IMR-90 (cell line): ENCODE measurements around the gene HS3ST6. TPM values are rescaled to one million over a fixed set of nuclear protein-coding genes. Genes with fewer than 3 reads are reported as not detected.

Experiments used
- ATAC-seq: fragments of 200-7000 bp; cut with Tn5 transposase; 2 replicates; pipeline ENCODE4 v1.9.1; 2020; ENCODE audit warnings: low read depth, mild to moderate bottlenecking, moderate library complexity
- BruUV-seq: library from RNA; stranded (reverse); fragments of 400-500 nt; replicated peaks from 2 replicates; lab custom pipeline; 2021; lab: Mats Ljungman, UMichigan
- CTCF ChIA-PET: fragments of 300-600 bp; formaldehyde crosslinking; extraction: SDS; loops from one replicate; lab custom pipeline; 2021; ENCODE audit warnings: antibody characterized with exemption; lab: Yijun Ruan, JAX
- POLR2A ChIA-PET: fragments of 300-600 bp; sonication (Branson Sonifier 250); formaldehyde crosslinking; loops from one replicate; lab custom pipeline; 2022; ENCODE audit warnings: antibody characterized with exemption; ENCODE audit not compliant: unreplicated experiment; lab: Charles Lee
- DNase-seq: peaks from one replicate; pipeline ENCODE4 v3.0.0; 2013
- H2AFZ ChIP-seq: replicated peaks from 2 replicates; pipeline ENCODE3; 2013; ENCODE audit warnings: low read length, mild to moderate bottlenecking; ENCODE audit not compliant: poor library complexity
- H2AK5ac ChIP-seq: 2 replicates; pipeline ENCODE4 v1.6.1; 2013; ENCODE audit warnings: low read depth, low read length, inconsistent platforms
- H2AK9ac ChIP-seq: replicated peaks from 2 replicates; pipeline ENCODE3; 2013; ENCODE audit warnings: mild to moderate bottlenecking, low read depth, low read length, moderate library complexity; ENCODE audit not compliant: poor library complexity
- H2BK120ac ChIP-seq: 2 replicates; pipeline ENCODE4 v1.6.1; 2013; ENCODE audit warnings: low read depth, low read length, inconsistent platforms
- H2BK15ac ChIP-seq: 3 replicates; pipeline ENCODE4 v1.6.1; 2013; ENCODE audit warnings: low read depth, low read length, inconsistent platforms
- H2BK20ac ChIP-seq: 2 replicates; pipeline ENCODE4 v1.6.1; 2013; ENCODE audit warnings: low read depth, mild to moderate bottlenecking, inconsistent platforms, low read length, moderate library complexity
- H2BK5ac ChIP-seq: 2 replicates; pipeline ENCODE4 v1.6.1; 2013; ENCODE audit warnings: mild to moderate bottlenecking, low read depth, low read length, inconsistent platforms; ENCODE audit not compliant: poor library complexity, severe bottlenecking
- H3K14ac ChIP-seq: replicated peaks from 2 replicates; pipeline ENCODE4 v1.6.1; 2013; ENCODE audit warnings: low read depth, low read length, inconsistent platforms
- H3K18ac ChIP-seq: 2 replicates; pipeline ENCODE4 v1.6.1; 2013; ENCODE audit warnings: low read depth, low read length, control low read depth
- H3K23ac ChIP-seq: 2 replicates; pipeline ENCODE4 v1.6.1; 2013; ENCODE audit warnings: low read depth, low read length, inconsistent platforms
- H3K27ac ChIP-seq: 2 replicates; pipeline ENCODE4 v1.5.1; 2013; ENCODE audit warnings: mild to moderate bottlenecking, control low read depth, low read length; ENCODE audit not compliant: insufficient read depth
- H3K27me3 ChIP-seq: 2 replicates; pipeline ENCODE4 v1.6.1; 2013; ENCODE audit warnings: low read length; ENCODE audit not compliant: control insufficient read depth, insufficient read depth
- H3K36me3 ChIP-seq: 2 replicates; pipeline ENCODE4 v1.6.1; 2013; ENCODE audit warnings: low read length, mixed read lengths; ENCODE audit not compliant: control insufficient read depth, insufficient read depth
- H3K4ac ChIP-seq: 2 replicates; pipeline ENCODE4 v1.6.1; 2013; ENCODE audit warnings: low read depth, low read length, inconsistent platforms
- H3K4me1 ChIP-seq: 2 replicates; pipeline ENCODE4 v1.6.1; 2013; ENCODE audit warnings: low read length, mixed read lengths; ENCODE audit not compliant: control insufficient read depth, insufficient read depth
- H3K4me2 ChIP-seq: 2 replicates; pipeline ENCODE4 v1.6.1; 2013; ENCODE audit warnings: low read depth, mild to moderate bottlenecking, control low read depth, low read length, moderate library complexity
- H3K4me3 ChIP-seq: 2 replicates; pipeline ENCODE4 v1.5.1; 2013; ENCODE audit warnings: low read depth, mild to moderate bottlenecking, control low read depth, low read length, moderate library complexity; ENCODE audit not compliant: insufficient read depth
- H3K56ac ChIP-seq: 2 replicates; pipeline ENCODE4 v1.6.1; 2013; ENCODE audit warnings: low read length, inconsistent platforms; ENCODE audit not compliant: insufficient read depth; ENCODE audit errors: extremely low read depth
- H3K79me1 ChIP-seq, 2 experiments: 2 replicates each; pipeline ENCODE4 v1.6.1; 2013; ENCODE audit warnings: low read length in 2 of 2, inconsistent platforms in 1 of 2, low read depth in 1 of 2
- H3K9ac ChIP-seq: 2 replicates; pipeline ENCODE4 v1.6.1; 2013; ENCODE audit warnings: low read depth, low read length, control low read depth
- H3K9me1 ChIP-seq: 2 replicates; pipeline ENCODE4 v1.6.1; 2013; ENCODE audit warnings: low read length, inconsistent platforms; ENCODE audit not compliant: insufficient read depth
- H3K9me3 ChIP-seq: 2 replicates; pipeline ENCODE4 v1.6.1; 2013; ENCODE audit warnings: low read length; ENCODE audit not compliant: control insufficient read depth, insufficient read depth
- H4K20me1 ChIP-seq: 2 replicates; pipeline ENCODE4 v1.6.1; 2013; ENCODE audit warnings: low read length, inconsistent platforms; ENCODE audit not compliant: insufficient read depth
- H4K5ac ChIP-seq: 2 replicates; pipeline ENCODE4 v1.6.1; 2013; ENCODE audit warnings: mild to moderate bottlenecking, low read depth, low read length, control low read depth
- H4K8ac ChIP-seq, 2 experiments: 2 replicates each; pipeline ENCODE4 v1.6.1; 2013; ENCODE audit warnings: low read depth in 2 of 2, low read length in 2 of 2, control low read depth in 1 of 2, inconsistent platforms in 1 of 2
- H4K91ac ChIP-seq: 2 replicates; pipeline ENCODE4 v1.6.1; 2013; ENCODE audit warnings: low read depth, low read length, inconsistent platforms; ENCODE audit not compliant: insufficient read depth
- CEBPB ChIP-seq: IDR thresholded peaks from 2 replicates; pipeline ENCODE4 v1.6.1; 2012; ENCODE audit warnings: low read depth, low read length, improper control_type of control experiment
- MAFK ChIP-seq: IDR thresholded peaks from 2 replicates; pipeline ENCODE4 v1.6.1; 2012; ENCODE audit warnings: low read depth, low read length, improper control_type of control experiment
- MXI1 ChIP-seq: IDR thresholded peaks from 2 replicates; pipeline ENCODE4 v1.6.1; 2012; ENCODE audit warnings: low read depth, mild to moderate bottlenecking, low read length, moderate library complexity, borderline replicate concordance
- NFE2L2 ChIP-seq: fragments of 150-350 bp; IDR thresholded peaks from 2 replicates; pipeline ENCODE4 v1.6.1; 2016; ENCODE audit warnings: low read depth, mild to moderate bottlenecking, low read length
- SMC3 ChIP-seq: fragments of 150-350 bp; IDR thresholded peaks from 2 replicates; pipeline ENCODE4 v1.6.1; 2016; ENCODE audit warnings: low read depth, mild to moderate bottlenecking, antibody characterized with exemption, low read length, moderate library complexity
- WGBS, 2 experiments: methylation state at CpG; one replicate each; pipeline versions ENCODE4 v1.1.5 to v1.1.7; 2013; ENCODE audit warnings: missing lambda C conversion rate in 2 of 2; ENCODE audit not compliant: insufficient read length in 1 of 2; ENCODE audit errors: extremely low coverage in 2 of 2; 5-methylcytosine and 5-hydroxymethylcytosine counted together
- dilution Hi-C: fragments of 300-500 bp; cut with HindIII; formaldehyde crosslinking; loops from one replicate; pipeline ENCODE4 v1.14.3; 2018; ENCODE audit warnings: low sequenced_read_pairs; ENCODE audit not compliant: unreplicated experiment
- in situ Hi-C: fragments of 300-500 bp; cut with MboI; formaldehyde crosslinking; loops from 3 replicates; pipeline ENCODE4 v1.14.3; 2019; ENCODE audit warnings: low sequenced_read_pairs, inconsistent platforms, mixed read lengths
- intact Hi-C: fragments of 100-400 bp; cut with micrococcal nuclease; formaldehyde crosslinking; loops from 2 replicates; pipeline ENCODE4 v1.10.0; 2022
- polyA plus RNA-seq, 3 experiments: library from polyadenylated mRNA; depleted of rRNA; stranded (reverse); fragments of >200 nt; gene quantifications; 2 replicates each; pipeline ENCODE4 v1.2.3, GENCODE V29; 2012; ENCODE audit warnings: low replicate concordance in 1 of 3
- total RNA-seq: library from RNA; depleted of rRNA; stranded (reverse); fragments of >200 nt; gene quantifications from 2 replicates; pipeline ENCODE4 v1.2.3, GENCODE V29; 2012
- TF ChIP-seq, protein P1 (sequence below): fragments of 150-350 bp; IDR thresholded peaks from 2 replicates; pipeline ENCODE4 v1.6.1; 2016; ENCODE audit warnings: low read depth, mild to moderate bottlenecking, low read length, moderate library complexity, borderline replicate concordance
- TF ChIP-seq, protein P2 (sequence below): fragments of 150-350 bp; IDR thresholded peaks from 2 replicates; pipeline ENCODE4 v1.6.1; 2017; ENCODE audit warnings: mild to moderate bottlenecking, antibody characterized with exemption, low read length, low read depth

The HS3ST6 gene
- total and polyA plus RNA-seq, 2 of the 4 experiments (the other 2 are of a cell fraction): not detected

DNA sequence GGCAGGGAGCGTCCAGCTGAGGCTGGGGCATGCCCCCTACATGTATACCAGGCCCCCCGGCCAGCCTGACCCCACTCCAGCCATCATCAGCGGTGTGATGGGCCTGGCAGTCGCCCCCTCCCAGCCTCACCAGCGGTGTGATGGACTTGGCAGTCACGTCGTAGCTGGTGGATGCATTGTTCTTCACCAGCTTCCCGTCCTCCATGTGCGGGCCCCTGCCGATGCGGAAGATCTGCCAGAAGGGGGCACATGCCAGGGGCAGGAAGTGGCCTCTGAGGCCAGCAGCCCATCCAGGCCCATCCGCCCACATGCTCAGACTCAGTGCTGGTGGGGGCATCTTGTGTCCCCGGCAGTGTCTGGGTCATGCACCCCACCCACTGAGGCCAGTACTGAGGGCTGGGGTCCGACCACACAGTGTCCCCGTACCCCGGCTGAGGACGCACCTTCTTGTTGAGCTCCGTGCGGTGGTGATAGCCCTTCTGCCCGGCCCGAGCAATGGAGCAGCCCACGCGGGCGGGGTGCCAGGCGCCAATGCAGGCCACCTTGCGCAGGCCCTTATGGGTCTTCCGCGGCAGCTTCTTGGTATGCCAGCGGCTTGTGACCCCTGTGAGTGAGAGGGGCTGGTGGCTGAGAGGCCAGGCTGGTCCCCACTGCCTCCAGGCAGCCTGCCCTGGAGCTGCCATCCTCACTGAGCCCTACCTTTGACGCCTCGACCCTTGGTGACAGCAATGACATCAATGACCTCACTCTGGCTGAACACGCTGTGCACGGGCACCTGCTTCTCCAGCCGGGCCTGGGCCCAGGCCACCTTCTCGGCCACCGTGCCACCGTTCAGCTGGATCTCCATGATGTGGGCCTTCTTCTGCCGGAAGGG lies 28.5 kb upstream of the HS3ST6 start:
- Histone ChIP-seq H3K4me2 (no peak overlapping the region), H3K4me3 (no peak overlapping the region), H3K56ac (no peak overlapping the region), H2BK15ac (no peak overlapping the region), H4K91ac (no peak overlapping the region), H4K20me1 (no peaks in the 10 kb centered on the region), H3K18ac (no peak overlapping the region), H3K14ac (no peak overlapping the region), H3K9me3 (no peaks in the 10 kb centered on the region), H2AK9ac (no peak overlapping the region), H3K23ac (no peak overlapping the region), H3K9me1 (no peaks in the 10 kb centered on the region), H3K27ac (no peak overlapping the region), H3K36me3 (no peaks in the 10 kb centered on the region), H2AK5ac (no peak overlapping the region), H2AFZ (peak overlapping the region; percentile 58), H4K8ac (no peak overlapping the region), H3K4me1 (peaks cover 5% of the 10 kb centered on the region; the same call in 1 of the 2 replicates), H3K79me1 (peaks cover 4 to 8% of the 10 kb centered on the region in 2 experiments; a peak in 3 of 4 replicates), H3K27me3 (no peaks in the 10 kb centered on the region), H2BK5ac (no peak overlapping the region), H2BK20ac (no peak overlapping the region), H3K4ac (no peak overlapping the region), H3K9ac (no peak overlapping the region), H4K5ac (no peak overlapping the region), H2BK120ac (no peak overlapping the region)
- no peak for DNase-seq
- ChIA-PET CTCF (no interaction called here), POLR2A (no interaction called here)
- no peak for ATAC-seq
- dilution Hi-C loops (no loop called here), intact Hi-C loops (no loop called here), in situ Hi-C loops (no loop called here)
- BruUV-seq: no TSS peak
- WGBS, 2 experiments: 78% methylated on average over 24 of the region's 38 CpGs; no CpG with 5 or more reads in 1 of the 2 experiments
- TF ChIP-seq MXI1 (no peak), MAFK (no peak), CEBPB (no peak), SMC3 (no peak), NFE2L2 (no peak)
- TF ChIP-seq, protein P1, sequence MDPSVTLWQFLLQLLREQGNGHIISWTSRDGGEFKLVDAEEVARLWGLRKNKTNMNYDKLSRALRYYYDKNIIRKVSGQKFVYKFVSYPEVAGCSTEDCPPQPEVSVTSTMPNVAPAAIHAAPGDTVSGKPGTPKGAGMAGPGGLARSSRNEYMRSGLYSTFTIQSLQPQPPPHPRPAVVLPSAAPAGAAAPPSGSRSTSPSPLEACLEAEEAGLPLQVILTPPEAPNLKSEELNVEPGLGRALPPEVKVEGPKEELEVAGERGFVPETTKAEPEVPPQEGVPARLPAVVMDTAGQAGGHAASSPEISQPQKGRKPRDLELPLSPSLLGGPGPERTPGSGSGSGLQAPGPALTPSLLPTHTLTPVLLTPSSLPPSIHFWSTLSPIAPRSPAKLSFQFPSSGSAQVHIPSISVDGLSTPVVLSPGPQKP: no peak
- TF ChIP-seq, protein P2, sequence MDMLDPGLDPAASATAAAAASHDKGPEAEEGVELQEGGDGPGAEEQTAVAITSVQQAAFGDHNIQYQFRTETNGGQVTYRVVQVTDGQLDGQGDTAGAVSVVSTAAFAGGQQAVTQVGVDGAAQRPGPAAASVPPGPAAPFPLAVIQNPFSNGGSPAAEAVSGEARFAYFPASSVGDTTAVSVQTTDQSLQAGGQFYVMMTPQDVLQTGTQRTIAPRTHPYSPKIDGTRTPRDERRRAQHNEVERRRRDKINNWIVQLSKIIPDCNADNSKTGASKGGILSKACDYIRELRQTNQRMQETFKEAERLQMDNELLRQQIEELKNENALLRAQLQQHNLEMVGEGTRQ: no peak
